Right forelimb (tissue), 1 donor: ENCODE results near the gene TNIP1.
A peak's percentile ranks its signal among the peaks of the same experiment; 100 is the strongest.

Source experiments
- DNase-seq: peaks from one replicate; pipeline ENCODE4 v3.0.0-alpha.2; 2018

Gene TNIP1

DNA sequence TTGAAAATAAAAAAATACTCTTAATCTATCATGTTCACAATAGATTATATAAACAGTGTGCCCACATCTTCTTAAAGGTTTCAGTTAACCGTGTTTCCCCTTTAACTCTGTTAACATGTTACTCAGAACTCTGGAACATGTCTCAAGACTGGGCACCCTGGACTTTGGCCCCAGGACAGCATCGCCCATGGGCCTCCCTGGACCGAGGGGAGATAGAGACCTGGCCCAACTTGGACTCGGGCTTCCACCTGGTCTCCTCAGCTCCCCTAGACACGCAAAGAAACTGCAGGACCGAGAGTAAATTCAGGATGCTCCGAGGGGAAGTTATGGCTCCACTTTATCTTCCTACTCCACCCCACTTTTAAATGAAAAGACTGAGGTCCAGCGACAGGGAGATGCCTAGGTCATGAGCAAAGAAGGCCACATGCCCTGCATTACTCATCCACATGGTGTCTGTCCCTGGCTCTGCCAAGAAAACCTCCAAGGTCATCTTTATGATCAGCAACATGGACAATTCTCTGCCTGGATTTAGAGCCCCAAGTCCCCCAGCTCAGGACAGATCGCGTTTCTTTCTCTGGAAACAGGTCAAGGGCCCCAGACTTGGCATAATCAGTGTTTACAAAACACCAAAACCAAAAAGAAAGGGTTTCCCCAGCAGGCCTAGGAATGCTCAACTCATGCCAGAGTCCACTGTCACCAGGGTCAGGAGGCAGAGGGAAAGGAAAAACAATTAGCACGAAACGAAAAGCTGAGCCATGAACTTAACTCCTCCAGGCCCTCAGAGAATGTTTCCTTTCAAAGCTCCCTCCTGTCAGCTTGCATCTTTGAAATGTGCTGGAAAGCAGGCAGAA lies 43.0 kb downstream of the TNIP1 start:
- DNase-seq, result peak; percentile 52

- no peak for DNase-seq
Observed at GRCh38 chr5:151036556-151036955, 44.3 kb downstream of the TNIP1 start.

- no peak for DNase-seq
Observed at GRCh38 chr5:151034422-151035379, 46.1 kb downstream of the TNIP1 start.

- no peak for DNase-seq
Observed at GRCh38 chr5:151033217-151033934, 47.5 kb downstream of the TNIP1 start.

GRCh38 chr5:151031554-151031953 lies 49.3 kb downstream of the TNIP1 start:
- DNase-seq, result no peak

DNA sequence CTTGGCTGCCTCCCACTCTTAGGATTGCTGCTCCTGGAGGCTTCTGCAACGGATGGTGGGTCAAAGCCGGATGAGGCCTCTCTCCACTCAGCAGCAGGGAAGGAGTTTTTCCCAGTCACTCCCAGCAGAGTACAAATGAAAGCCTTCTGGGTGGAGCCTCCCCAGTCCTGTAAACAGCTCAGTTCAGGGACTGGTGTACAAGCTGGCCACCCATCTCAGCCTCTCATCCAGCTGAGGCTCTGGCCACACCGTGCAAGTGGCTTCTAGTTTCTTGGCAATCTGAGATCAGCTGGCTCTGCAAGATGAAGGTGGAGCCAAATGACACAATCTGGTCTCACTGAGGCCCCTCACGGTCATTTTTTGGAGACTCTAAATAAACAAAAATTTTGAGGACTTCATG lies 50.5 kb downstream of the TNIP1 start:
- no peak for DNase-seq

DNA sequence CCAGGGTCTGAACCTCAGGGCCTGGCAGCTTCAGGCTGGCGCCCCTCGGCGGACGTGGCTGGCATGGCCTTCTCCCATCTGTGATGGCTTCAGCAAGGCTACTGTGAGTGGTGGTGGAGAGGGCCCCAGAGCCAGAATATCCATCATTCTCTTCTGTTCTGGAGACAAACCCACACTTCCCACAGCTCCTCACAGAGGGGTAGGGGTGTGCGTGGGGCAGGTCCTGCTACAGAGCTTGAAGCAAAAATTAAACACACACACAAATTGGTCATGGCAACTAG lies 50.8 kb downstream of the TNIP1 start:
- no peak for DNase-seq

DNA sequence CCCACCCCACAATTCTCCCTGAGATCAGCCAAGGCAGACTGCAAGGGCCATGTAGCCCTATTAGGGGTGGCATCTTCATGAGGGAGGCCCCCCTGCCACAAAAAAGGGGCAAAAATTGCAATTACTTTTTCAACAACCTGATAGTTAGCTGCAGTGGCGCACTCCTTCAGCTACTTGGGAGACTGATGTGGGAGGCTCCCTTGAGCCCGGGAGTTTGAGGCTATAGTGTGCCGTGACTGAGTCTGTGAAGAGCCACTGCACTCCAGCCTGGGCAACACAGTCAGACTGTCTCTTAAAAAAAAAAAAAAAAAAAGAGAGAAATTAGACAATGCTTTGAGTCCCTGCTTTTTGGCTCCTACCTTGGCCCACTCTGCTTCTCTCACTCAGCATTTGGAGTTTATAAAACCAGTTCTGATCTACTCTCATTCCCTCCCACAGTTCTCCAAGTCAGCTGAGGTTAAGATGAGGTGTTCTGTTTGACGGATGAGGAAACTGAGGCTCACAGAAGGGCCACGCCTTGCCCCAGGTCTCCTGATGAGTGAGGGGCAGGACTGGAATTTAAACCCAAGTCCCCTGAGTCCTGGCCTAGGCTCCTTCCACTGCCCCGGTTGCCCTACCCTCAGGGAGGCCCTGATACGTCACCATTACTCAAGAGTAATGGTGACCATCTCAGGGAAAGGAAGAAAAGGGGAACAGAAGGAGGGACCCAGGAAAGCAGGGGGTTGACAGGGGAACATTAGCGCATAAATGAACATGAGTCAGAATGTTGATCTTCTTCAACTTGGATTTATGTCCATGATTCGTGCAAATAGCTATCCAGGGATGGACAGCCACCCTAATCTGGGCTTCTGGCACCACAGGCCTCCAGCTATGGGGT lies 51.4 kb downstream of the TNIP1 start:
- no peak for DNase-seq

DNA sequence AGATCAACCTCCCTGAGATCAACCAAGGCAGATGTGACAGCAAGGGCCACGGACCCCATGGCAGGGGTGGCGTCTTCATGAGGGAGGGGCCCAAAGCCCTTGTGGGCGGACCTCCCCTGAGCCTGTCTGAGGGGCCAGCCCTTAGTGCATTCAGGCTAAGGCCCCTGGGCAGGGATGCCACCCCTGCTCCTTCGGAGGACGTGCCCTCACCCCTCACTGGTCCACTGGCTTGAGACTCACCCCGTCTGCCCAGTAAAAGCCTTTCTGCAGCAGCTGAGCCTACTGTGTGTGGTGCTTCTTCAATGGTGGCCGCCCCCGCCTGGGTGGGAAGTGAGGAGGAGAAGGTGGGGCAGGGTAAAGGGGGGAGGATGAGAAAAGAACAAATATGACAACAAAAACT lies 52.1 kb downstream of the TNIP1 start:
- no peak for DNase-seq

GRCh38 chr5:151027961-151028479 lies 52.8 kb downstream of the TNIP1 start:
- DNase-seq, result no peak

DNA sequence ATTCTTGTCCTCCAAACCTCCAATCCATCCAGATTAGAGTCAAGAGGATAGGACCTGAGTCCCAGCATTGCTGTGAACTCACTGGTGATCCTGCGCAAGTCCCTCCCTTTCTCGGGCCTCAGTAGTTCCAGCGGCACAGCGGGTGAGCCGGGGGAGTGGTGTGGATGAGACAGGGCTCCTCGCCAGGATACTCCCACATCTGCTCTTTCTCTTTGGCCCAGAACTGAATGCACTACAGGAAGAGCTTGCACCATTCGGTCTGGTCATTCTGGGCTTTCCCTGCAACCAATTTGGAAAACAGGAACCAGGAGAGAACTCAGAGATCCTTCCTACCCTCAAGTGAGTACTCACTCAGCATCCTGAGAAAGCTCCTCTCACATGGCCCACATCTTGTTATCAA lies 54.2 kb downstream of the TNIP1 start:
- no peak for DNase-seq

DNA sequence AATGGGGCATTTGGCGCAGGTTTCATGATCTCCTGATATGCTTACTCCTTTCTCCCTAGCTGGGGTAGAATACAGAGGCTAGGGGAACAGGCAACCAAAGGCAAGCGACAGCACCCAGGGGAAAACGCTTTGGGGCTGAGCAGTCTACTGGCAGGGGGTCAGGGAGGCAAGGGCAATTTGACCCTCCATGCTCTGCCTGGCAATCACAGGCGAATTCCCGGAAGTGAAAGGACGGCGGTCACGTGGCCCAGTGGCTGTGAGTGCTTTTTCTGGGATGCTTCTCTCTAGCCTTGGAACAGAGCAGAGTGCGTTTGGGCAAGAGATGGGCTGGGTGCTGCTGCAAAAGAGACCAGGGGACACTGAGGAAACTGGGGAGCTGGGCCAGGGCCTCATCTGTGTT lies 54.7 kb downstream of the TNIP1 start:
- DNase-seq, result no peak

DNA sequence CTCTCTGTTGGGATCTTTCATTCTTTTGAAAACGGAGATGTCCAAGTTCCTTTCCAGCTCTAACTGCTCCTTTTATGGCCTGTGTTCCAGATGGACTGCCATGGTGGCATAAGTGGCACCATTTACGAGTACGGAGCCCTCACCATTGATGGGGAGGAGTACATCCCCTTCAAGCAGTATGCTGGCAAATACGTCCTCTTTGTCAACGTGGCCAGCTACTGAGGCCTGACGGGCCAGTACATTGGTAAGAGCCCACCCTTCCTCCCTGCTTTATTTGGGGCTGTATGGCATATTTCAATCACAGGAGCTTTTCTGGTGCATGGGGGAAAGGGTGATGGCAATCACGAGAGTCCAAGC lies 55.6 kb downstream of the TNIP1 start:
- no peak for DNase-seq

GRCh38 chr5:151024440-151025249 lies 56.2 kb downstream of the TNIP1 start:
- no peak for DNase-seq

GRCh38 chr5:151023651-151024050 lies 57.2 kb downstream of the TNIP1 start:
- no peak for DNase-seq

DNA sequence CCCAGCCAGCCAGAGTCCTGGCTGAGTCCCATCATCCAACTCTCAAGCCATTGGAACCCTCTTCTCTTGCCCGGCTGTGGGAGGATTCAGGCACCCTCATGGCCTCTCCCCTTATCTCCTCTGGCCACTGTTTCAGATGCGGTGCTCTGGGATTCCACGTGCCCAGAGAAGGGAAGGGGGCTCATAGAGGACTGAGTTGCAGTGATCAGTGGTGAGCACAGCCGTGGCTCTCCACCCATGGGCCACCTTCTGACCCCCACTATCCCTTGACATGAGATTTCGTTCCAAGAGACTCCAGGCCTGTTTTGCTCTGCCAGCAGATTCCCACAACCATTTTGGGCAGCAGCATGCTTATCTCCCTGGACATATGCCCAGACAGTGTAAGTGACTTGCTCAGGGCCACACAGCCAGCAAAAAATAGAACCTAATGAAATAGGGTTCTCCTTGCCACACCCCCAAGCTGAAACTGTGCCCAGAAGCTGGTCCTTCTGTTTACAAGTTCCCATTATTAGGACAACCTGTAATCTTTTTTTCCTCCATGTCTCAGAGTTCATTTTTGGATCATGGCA lies 57.7 kb downstream of the TNIP1 start:
- no peak for DNase-seq

DNA sequence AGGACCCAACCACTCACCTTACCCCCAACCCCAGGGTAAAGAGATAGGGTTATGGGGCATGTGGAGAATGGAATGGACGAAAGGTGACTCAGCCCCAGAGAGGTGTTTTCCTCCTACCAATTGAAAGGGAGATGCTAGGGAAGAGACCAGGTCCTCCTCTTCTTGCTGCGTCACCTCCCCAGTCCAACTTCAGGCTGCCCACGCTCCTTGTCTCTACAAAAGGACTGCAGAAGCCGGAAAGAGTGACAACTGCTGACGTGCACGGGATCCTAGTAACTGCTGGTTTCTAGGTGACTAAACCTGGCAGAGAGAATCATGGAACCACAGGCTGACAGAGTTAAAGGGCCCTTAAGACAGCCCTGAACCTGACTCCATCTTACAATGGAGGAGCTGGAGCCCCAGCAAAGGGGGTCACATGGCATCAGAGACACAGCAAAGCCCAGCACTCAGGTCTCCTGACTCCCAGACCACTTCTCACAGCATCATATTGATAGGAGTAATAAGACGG lies 58.3 kb downstream of the TNIP1 start:
- DNase-seq, result no peak

- no peak for DNase-seq
Observed at GRCh38 chr5:151021746-151022145, 59.1 kb downstream of the TNIP1 start.

DNA sequence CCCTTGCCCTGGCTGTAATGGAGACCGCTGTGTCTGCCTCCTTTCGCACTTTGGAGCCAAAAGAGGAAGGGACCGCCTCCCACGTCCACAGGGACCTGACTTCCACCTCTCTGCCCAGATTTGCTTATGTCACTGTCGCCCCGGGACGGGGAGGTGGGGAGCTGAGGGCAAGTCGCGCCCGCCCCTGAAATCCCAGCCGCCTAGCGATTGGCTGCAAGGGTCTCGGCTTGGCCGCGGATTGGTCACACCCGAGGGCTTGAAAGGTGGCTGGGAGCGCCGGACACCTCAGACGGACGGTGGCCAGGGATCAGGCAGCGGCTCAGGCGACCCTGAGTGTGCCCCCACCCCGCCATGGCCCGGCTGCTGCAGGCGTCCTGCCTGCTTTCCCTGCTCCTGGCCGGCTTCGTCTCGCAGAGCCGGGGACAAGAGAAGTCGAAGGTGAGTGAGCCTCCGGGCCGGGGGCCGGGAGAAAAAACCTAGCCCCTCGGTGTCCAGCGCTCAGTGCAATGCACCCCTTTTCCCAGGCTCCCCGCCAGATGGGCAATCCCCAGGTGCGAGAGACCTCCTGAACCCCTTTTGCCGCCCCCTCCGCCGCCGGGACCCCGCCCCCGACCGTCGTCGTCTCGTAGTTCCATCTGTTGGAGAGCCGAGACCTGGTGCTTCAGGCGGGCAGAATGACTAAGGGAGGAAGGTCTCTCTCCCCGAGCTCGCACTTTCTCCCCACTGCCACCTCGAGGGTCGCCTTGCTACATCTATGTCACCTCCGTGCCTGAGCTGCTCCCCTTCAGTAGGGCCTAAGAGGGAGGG lies 60.3 kb downstream of the TNIP1 start, which contains the start of gene GPX3:
Gene GPX3 (plus strand): TSS at position 288 of the 807 bp plus-strand sequence. CDS start 64 bp downstream, at position 352.
- DNase-seq, result peak; percentile 86

DNA sequence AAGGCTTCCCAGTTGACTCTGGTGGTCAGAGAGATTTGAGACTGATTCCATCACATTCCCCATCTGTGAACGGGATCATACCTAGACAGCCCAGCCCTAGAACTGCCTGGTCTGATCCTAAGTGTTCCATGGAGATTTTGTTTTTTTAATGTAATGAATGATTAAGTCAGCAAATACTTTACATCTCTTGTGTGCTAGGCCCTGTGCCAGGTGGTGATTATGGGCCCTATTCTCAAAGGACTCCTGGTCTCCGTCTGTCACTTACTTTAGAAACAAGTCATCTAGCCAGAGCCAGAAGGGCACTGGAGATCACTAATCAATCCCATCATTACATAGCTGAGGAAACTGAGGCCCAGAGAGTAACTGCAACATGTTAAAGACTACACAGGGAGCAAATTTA lies 61.5 kb downstream of the TNIP1 start:
- DNase-seq, result no peak
